GM19328 (cell line): ENCODE measurements around the gene FBLN2.

ENCODE experiments used
- ATAC-seq: cut with Tn5 transposase; IDR thresholded peaks from one replicate; pipeline ENCODE4 v1.9.1; 2021; ENCODE audit warnings: mild to moderate bottlenecking, moderate library complexity; ENCODE audit not compliant: unreplicated experiment

FBLN2 gene

GRCh38 chr3:13598926-13599886 lies 50.3 kb downstream of the FBLN2 start:
- ATAC-seq = no peak

DNA sequence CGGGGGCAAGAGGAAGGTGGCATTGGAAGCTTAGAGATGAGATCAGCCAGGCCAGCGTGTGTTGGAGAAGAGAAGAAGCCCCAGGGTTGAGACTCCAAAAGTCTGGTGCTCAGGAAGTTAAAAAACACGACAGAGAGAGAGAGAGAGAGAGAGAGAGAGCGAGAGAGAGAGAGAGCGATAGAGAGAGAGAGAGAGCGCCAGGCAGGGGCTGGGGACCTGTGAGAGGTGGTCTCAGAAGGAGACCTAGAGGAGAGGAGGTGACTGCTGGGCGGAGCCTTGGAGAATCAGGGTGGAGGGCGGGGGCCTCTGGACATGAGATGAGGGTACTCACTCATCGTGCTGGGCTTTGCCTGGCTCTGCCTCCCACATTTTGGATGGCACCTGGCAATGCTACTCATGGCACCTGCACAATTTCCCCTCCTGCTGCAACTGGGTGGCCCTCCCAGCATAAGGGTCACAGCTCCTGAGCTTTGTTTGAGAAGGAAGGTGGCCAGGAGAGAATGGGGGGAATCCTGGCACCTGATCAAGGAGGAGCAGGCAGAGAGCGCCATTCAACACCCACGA lies 51.0 kb downstream of the FBLN2 start:
- no peak for ATAC-seq

DNA sequence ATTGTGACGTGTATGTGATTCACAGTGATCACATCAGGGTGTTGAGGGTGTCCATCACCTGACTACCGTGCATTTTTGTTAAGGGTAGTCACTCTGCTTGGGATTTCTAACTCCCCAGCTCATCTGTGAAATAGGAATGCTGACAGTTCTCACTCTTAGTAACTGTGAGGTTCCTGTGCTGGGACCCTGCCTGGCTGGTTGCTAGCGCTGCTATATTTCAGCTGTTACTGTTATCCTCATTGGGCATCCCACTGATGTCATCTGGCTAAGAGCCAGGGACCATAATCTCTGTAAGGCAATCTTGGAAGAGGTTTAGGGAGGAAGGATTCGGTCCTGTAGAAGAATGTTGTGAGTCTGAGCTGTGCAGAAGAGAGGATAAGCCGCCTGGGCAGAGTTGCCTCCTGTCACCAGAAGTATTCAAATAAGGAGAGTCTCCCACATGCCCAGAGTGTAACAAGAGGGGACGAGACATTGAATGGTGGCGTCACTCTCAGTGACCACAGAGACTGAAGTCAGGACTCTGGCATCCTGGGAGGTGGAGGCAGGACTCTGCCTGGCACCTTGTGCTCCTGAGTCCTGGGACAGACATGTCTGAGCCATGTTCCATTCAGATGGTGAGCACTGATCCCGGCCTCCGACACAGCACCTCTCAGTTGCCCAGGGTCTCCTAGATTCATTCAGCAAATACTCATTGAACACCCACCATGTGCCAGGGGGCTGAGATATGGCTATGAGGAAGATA lies 52.2 kb downstream of the FBLN2 start:
- no peak for ATAC-seq

- no peak for ATAC-seq
Measured at GRCh38 chr3:13601692-13602080, 52.8 kb downstream of the FBLN2 start.

DNA sequence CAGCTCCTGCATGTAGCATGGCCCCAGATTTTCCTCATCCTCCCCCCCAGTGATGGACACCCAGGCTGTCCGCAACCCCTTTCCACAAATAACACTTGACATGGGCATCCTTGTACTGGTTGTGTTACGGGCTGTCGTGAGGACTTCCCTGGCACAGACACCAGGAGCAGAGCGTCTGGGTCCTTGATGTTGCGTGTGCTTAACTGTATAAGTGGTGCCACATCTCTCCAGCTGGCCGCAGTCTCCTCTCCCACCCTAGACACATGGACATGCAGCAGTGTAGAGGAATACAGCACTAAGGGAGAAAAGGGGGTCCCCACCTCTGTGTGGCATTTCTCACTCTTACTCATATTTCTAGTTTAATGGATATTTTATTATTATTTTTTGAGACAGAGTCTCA lies 56.6 kb downstream of the FBLN2 start:
- no peak for ATAC-seq

- no peak for ATAC-seq
Measured at GRCh38 chr3:13607821-13608597, 59.1 kb downstream of the FBLN2 start.

- ATAC-seq = no peak
Measured at GRCh38 chr3:13608969-13609725, 60.2 kb downstream of the FBLN2 start.

GRCh38 chr3:13610006-13610570 lies 61.2 kb downstream of the FBLN2 start:
- no peak for ATAC-seq

DNA sequence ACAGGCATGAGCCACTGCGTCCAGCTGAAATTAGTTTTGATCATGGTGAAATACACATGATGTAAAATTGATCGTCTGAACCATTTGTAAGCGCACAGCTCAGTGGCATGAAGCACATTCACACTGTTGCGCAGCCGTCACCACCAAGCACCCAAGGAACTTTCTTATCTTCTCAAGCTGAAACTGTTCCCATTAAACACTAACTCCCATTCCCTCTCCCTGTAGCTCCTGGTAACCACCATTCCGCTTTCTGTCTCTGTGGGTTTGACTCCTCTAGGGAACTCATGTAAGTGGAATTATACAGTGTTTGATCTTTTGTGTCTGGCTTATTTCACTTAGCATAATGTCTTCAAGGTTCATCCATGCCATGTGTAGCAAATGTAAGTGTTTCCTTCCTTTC lies 62.3 kb downstream of the FBLN2 start:
- no peak for ATAC-seq

DNA sequence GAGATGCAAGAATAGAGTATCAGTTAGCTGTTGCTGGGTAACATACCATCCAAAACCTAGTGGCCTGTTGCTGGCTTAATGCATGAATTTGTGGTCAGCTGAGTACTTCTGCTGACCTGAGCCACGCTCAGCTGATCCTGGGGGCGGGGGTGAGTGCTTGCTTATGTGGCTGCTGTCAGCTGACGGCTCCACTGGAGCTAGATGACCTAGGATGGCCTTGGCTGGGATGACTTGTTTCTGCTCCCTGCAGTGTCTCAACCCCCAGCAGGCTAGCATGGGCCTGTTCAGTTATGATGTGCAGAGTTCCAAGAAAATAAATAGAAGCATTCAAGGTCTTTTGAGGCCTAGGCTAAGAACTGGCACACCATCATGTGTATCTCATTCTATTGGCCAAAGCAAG lies 63.9 kb downstream of the FBLN2 start:
- no peak for ATAC-seq

DNA sequence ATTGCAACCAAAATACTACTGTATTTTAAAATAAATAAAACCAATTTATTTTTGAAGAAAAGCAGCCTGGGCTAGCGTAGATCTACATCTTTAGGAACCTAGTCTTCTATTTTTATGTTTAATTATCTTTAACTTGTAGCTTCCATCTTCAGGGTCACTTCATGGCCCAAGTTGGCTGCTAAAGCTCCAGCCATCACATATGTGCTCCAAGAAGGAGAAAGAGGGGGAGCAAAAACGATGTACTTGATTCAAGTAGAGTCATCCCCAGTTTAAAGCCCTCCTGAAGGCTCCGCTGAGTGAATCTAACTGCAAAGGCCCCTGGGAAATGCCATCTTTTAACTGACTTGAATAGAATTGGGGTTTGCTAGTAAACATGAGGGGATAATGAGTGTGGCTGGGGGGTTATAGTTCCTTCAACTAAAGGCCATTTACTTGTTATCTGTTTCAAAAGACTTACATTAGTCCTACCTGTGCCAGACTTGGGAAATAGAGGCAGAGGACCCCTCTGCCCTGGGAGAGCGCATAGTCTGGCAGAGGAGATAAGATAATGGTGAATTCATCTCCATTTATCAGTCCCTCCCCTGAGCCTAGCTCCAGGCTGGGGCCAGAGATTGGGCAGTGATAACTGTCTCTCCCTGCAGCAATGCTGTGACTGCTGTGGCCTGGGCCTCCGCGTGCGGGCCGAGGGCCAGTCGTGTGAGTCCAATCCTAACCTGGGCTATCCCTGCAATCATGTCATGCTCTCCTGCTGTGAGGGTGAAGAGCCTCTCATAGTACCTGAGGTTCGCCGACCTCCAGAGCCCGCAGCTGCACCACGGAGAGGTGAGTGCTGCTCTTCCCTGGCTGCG lies 64.6 kb downstream of the FBLN2 start:
- ATAC-seq = no peak

DNA sequence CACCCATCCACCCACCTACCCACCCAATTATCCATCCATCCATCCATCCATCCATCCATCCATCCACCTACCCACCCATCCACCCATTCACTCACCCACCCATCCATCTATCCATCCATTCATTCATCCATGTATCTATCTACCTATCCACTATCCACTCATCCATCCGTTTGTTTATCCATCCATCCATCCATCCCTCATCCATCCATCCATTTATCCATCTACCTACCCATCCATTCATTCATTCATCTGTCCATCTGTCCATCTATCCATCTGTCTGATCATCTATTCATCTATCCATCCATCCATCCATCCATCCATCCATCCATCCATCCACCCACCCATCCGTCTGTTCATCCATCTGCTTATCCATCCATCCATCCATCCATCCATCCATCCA lies 65.7 kb downstream of the FBLN2 start:
- ATAC-seq = no peak

DNA sequence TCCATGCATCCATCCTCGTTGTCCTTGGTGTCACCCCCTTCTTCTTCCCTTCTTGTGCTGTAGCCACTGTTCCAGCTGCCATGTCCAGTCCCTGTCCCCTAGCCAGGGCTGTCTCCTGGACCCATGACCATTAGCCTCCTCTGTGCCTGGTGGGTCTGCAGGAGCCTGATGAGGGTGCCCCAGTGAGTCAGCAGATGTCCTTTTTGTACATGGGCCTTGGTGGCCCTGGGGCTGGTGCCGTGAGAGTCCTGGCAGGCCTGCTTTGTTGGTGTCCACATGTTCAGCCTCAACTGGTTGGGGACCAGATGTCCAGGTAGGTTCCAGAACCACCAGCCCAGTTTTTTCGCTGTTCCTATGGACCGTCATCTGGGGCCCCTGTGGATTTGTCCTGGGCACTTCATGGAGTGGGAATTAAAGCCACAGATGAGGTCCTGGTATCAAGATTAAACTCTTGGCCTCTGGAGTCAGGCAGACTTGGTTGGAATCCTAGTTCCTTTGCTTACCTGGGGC lies 66.1 kb downstream of the FBLN2 start:
- ATAC-seq = no peak

DNA sequence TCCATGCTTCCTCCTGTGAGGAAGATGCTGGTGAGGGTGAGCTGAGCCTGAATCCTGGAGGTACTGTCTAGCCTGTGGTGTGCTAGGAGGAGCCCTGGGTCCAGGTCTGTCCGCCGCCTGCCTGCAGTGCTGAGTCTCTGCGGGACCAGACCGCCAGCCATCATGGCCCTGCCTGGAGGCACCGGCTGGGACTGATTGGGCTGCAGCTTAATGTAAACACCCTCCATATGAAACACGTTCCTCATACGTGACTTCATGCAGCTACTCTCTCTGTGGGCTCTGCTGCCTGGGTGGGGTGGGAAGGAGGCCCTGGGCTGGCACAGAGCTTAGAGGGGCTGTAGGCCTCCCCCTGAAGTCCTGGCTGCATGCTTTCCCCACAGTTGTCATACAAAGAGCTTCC lies 67.4 kb downstream of the FBLN2 start:
- no peak for ATAC-seq

DNA sequence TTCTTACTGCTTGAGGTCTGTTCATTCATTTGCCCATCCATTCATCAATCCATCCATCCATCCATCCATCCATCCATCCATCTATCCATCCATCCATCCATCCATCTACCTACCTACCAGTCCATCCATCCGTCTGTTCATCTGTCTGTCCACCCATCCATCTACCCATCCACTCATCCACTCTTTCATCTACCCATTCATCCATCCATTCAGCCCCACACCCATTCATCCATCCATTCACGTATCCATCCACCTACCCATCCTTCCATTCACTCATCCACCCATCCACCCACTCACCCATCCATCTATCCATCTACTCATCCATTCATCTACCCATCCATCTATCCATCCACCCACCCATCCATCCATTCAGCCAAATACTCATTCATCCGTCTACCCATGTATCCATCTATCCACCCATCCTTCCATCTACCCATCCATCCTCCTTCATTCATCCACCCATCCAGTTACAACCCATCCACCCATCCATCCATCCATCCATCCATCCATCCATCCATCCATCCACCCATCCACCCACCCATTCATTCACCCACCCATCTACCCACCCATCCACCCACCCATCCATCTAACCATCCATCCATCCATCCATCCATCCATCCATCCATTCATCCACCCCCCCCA lies 68.3 kb downstream of the FBLN2 start:
- ATAC-seq = no peak

- ATAC-seq = no peak
Measured at GRCh38 chr3:13617981-13618380, 69.1 kb downstream of the FBLN2 start.

- ATAC-seq = no peak
Measured at GRCh38 chr3:13618836-13619235, 69.9 kb downstream of the FBLN2 start.

GRCh38 chr3:13619661-13620230 lies 70.8 kb downstream of the FBLN2 start:
- ATAC-seq = no peak
